A549 (cell line): ENCODE measurements around the gene SIGMAR1. TPM values are rescaled to one million over a fixed set of nuclear protein-coding genes. Genes with fewer than 3 reads are reported as not detected.

Experiments used
- ATAC-seq, 2 experiments: fragments of 200-7000 bp in 1 of 2; fragments of >200 bp in 1 of 2; cut with Nextera tagmentation in 1 of 2; cut with Tn5 transposase in 1 of 2; 3 replicates each; pipeline versions ENCODE4 v1.8.0 to v1.9.1; 2018 to 2020; ENCODE audit warnings: mild to moderate bottlenecking in 1 of 2, moderate library complexity in 1 of 2
- CTCF ChIA-PET: fragments of 300-600 bp; sonication (Branson Sonifier 250); formaldehyde crosslinking; extraction: SDS; loops from one replicate; lab custom pipeline; 2021; ENCODE audit warnings: antibody characterized with exemption, inconsistent platforms; lab: Yijun Ruan, JAX
- POLR2A ChIA-PET: fragments of 350-600 bp; formaldehyde crosslinking; extraction: SDS; loops from one replicate; lab custom pipeline; 2021; ENCODE audit warnings: antibody characterized with exemption, inconsistent platforms; lab: Yijun Ruan, JAX
- DNase-seq, 2 experiments: peaks; one replicate each; pipeline versions ENCODE4 v3.0.0 to v3.0.0-alpha.2; 2011 to 2016; ENCODE audit warnings: low read depth in 1 of 2, low spot score in 1 of 2
- FAIRE-seq: peaks from 2 replicates; lab custom pipeline; 2011; peaks lifted over from hg19 to GRCh38; lab: Jason Lieb, UNC
- H3K27ac ChIP-seq, 2 experiments: fragments of >200 bp; sonication (Bioruptor Twin); formaldehyde crosslinking; 3 replicates each; pipeline ENCODE4 v1.5.1; 2016 to 2017
- H3K4me1 ChIP-seq: fragments of >200 bp; sonication (Bioruptor Twin); formaldehyde crosslinking; 3 replicates; pipeline ENCODE4 v1.6.1; 2016
- H3K4me2 ChIP-seq: fragments of >200 bp; sonication (Bioruptor Twin); formaldehyde crosslinking; 3 replicates; pipeline ENCODE4 v1.6.1; 2016
- H3K4me3 ChIP-seq: fragments of >200 bp; sonication (Bioruptor Twin); formaldehyde crosslinking; 3 replicates; pipeline ENCODE4 v1.5.1; 2016
- H3K9me3 ChIP-seq: fragments of >200 bp; sonication (Bioruptor Twin); formaldehyde crosslinking; 3 replicates; pipeline ENCODE4 v1.6.1; 2016
- BCL3 ChIP-seq: fragments of >200 bp; sonication (Bioruptor Twin); formaldehyde crosslinking; IDR thresholded peaks from 3 replicates; pipeline ENCODE4 v1.6.1; 2016
- CEBPB ChIP-seq, 2 experiments: fragments of >200 bp in 1 of 2; sonication (Bioruptor Twin) in 1 of 2; formaldehyde crosslinking in 1 of 2; IDR thresholded peaks; 2 replicates each; pipeline ENCODE4 v1.6.1; 2012 to 2016
- EHMT2 ChIP-seq: fragments of 200-600 bp; sonication (generic); IDR thresholded peaks from 2 replicates; pipeline ENCODE4 v1.6.1; 2016; ENCODE audit warnings: antibody characterized with exemption, low read depth, mild to moderate bottlenecking, moderate library complexity
- EP300 ChIP-seq, 2 experiments: fragments of >200 bp; sonication (Bioruptor Twin); formaldehyde crosslinking; IDR thresholded peaks; 2 replicates in 1 of 2; 3 replicates in 1 of 2; pipeline ENCODE4 v1.6.1; 2016 to 2017
- FOXS1 ChIP-seq: fragments of 250-450 bp; sonication (Bioruptor Pico); IDR thresholded peaks from 2 replicates; pipeline ENCODE4 v1.5.0; 2020; ENCODE audit warnings: mild to moderate bottlenecking, moderate library complexity
- HDAC2 ChIP-seq: fragments of 200-600 bp; sonication (generic); IDR thresholded peaks from 2 replicates; pipeline ENCODE4 v1.6.1; 2016
- KDM1A ChIP-seq: fragments of 200-600 bp; sonication (generic); IDR thresholded peaks from 2 replicates; pipeline ENCODE4 v1.6.1; 2016; ENCODE audit warnings: low read depth, mild to moderate bottlenecking
- KDM5A ChIP-seq: fragments of 200-600 bp; sonication (generic); IDR thresholded peaks from 2 replicates; pipeline ENCODE4 v1.6.1; 2016; ENCODE audit warnings: antibody characterized with exemption, mild to moderate bottlenecking
- MYC ChIP-seq: IDR thresholded peaks from 2 replicates; pipeline ENCODE4 v1.6.1; 2012; ENCODE audit warnings: mild to moderate bottlenecking, inconsistent platforms, low read length, improper control_type of control experiment, borderline replicate concordance
- NPAS2 ChIP-seq: fragments of 250-450 bp; sonication (Bioruptor Pico); IDR thresholded peaks from 2 replicates; pipeline ENCODE4 v1.8.0; 2022; ENCODE audit warnings: mild to moderate bottlenecking, moderate library complexity, borderline replicate concordance
- POLR2AphosphoS2 ChIP-seq: conservative IDR thresholded peaks from 2 replicates; pipeline ENCODE4 v1.6.1; 2012; ENCODE audit warnings: low read length, improper control_type of control experiment, inconsistent platforms
- REST ChIP-seq: fragments of 200-600 bp; sonication (generic); IDR thresholded peaks from 2 replicates; pipeline ENCODE4 v1.6.1; 2016; ENCODE audit warnings: antibody characterized with exemption, mild to moderate bottlenecking, moderate library complexity
- RFX5 ChIP-seq: fragments of 450-650 bp; IDR thresholded peaks from 2 replicates; pipeline ENCODE4 v1.7.1; 2014; ENCODE audit warnings: antibody characterized with exemption, mild to moderate bottlenecking, moderate library complexity
- SMC3 ChIP-seq: fragments of >200 bp; sonication (Bioruptor Twin); formaldehyde crosslinking; IDR thresholded peaks from 3 replicates; pipeline ENCODE4 v1.6.1; 2018; ENCODE audit warnings: inconsistent platforms
- ZC3H11A ChIP-seq: fragments of 450-650 bp; IDR thresholded peaks from 2 replicates; pipeline ENCODE4 v1.6.1; 2014; ENCODE audit warnings: antibody characterized with exemption, mild to moderate bottlenecking
- ZFP36 ChIP-seq: fragments of 450-650 bp; IDR thresholded peaks from 2 replicates; pipeline ENCODE4 v1.6.1; 2014; ENCODE audit warnings: borderline replicate concordance; ENCODE audit not compliant: partially characterized antibody
- ZNF302 ChIP-seq: fragments of 250-450 bp; sonication (Bioruptor Pico); IDR thresholded peaks from 2 replicates; pipeline ENCODE4 v1.9.0; 2021; ENCODE audit warnings: inconsistent platforms, mild to moderate bottlenecking, moderate library complexity
- WGBS: methylation state at CpG from one replicate; pipeline ENCODE4 v1.1.6; 2017; ENCODE audit errors: missing lambda C conversion rate; 5-methylcytosine and 5-hydroxymethylcytosine counted together
- polyA plus RNA-seq, 4 experiments: library from polyadenylated mRNA; depleted of rRNA in 3 of 4; stranded (reverse); fragments of >200 nt; fragmentation: RNase III in 1 of 4; extraction: RNeasy Plus Mini Kit Qiagen cat#74134 plus additional on column Dnase treatment in 1 of 4; gene quantifications; 2 replicates in 3 of 4; 3 replicates in 1 of 4; pipeline ENCODE4 v1.2.3, GENCODE V29; 2011 to 2017

SIGMAR1 gene
- polyA plus RNA-seq, 2 of the 4 experiments (the other 2 are of a cell fraction), result 64.6 to 150 TPM

DNA sequence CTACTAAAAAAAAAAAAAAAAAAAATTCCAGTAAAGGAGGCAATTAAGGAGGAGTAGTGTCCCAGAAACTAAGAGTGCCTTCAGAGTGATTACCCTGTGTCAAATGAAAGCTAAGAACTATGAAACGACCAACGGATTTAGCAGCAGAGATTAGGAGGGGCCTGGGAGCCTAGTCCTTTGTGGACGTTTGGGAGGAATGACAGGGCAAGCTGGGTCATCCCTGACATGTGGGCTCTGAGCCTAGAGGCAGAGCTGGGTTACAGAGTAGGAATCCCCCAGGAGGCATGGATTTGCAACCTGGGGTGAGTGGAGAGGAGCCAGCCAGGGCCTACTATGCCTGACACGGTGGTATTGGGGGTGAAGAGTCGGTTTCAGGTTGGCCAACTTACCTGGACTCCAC, 4.4 kb downstream of the SIGMAR1 start:
- TF ChIP-seq RFX5 (no peak), POLR2AphosphoS2 (no peak), BCL3 (no peak), NPAS2 (CRISPR knock-in tag) (no peak), EP300 (IDR thresholded peaks at IDR 0.05) (no peak), EHMT2 (no peak)
- FAIRE-seq, result no peak
- H3K9me3 ChIP-seq, result no peaks in the 10 kb centered on the region
- no peak for DNase-seq
- ChIA-PET POLR2A (interaction anchor here (0.7 to 1.3 kb wide), 4 partner anchors 13 to 298 kb away, joined by 3 to 12 read pairs (median 4); partner anchors contain the start of genes DCTN3 and RPP25L), CTCF (interaction anchor here (0.9 to 22.6 kb wide), 23 partner anchors 10 to 230 kb away, joined by 3 to 429 read pairs (median 7); partner anchors contain the start of genes CCL27, DCTN3, GALT and IL11RA)
- no peak overlapping the region for H3K27ac ChIP-seq
- peaks cover 28% of the 10 kb centered on the region; the same call in 2 of the 3 replicates for H3K4me1 ChIP-seq
- no peak for ATAC-seq
- WGBS, result 84% methylated on average over 5 of the region's 5 CpGs
- H3K4me2 ChIP-seq, result no peak overlapping the region
- no peak overlapping the region for H3K4me3 ChIP-seq

GRCh38 chr9:34630402-34631154, 7.0 kb downstream of the SIGMAR1 start:
- no peak overlapping the region for H3K27ac ChIP-seq
- WGBS, result 43% methylated on average over 5 of the region's 5 CpGs
- TF ChIP-seq ZC3H11A (no peak), POLR2AphosphoS2 (no peak), HDAC2 (no peak), SMC3 (no peak), ZFP36 (no peak), REST (no peak), MYC (no peak), RFX5 (no peak), FOXS1 (CRISPR knock-in tag) (no peak), KDM1A (no peak)
- peak overlapping the region; percentile 23; the same call in 2 of the 3 replicates for H3K4me2 ChIP-seq
- no peak for FAIRE-seq
- ATAC-seq, result no peak
- H3K9me3 ChIP-seq, result no peaks in the 10 kb centered on the region
- ChIA-PET POLR2A (interaction anchor here (1.1 kb wide), 1 partner anchor 10 kb away, joined by 3 read pairs; the partner anchor contains the start of gene DCTN3), CTCF (interaction anchor here (1.5 to 13.3 kb wide), 4 partner anchors 10 to 111 kb away, joined by 3 to 429 read pairs (median 6); partner anchors contain the start of genes DCTN3 and RPP25L)
- no peak overlapping the region for H3K4me3 ChIP-seq
- DNase-seq, result no peak
- H3K4me1 ChIP-seq, result peaks cover 16% of the 10 kb centered on the region; the same call in 2 of the 3 replicates

GRCh38 chr9:34629491-34629808, 8.1 kb downstream of the SIGMAR1 start:
- TF ChIP-seq CEBPB (IDR thresholded peaks at IDR 0.05) (no peak), ZNF302 (CRISPR knock-in tag) (no peak), KDM5A (no peak), EP300 (IDR thresholded peaks at IDR 0.05) (no peak)
- no peak for FAIRE-seq
- peak; percentile 4 to 10; a peak in 3 of 6 replicates for ATAC-seq
- Histone ChIP-seq H3K4me2 (peak overlapping the region; percentile 95), H3K27ac (no peak overlapping the region), H3K4me1 (peaks cover 13% of the 10 kb centered on the region; the same call in 1 of the 3 replicates), H3K9me3 (no peaks in the 10 kb centered on the region), H3K4me3 (peak overlapping the region; percentile 49)
- WGBS, result 50% methylated on average over 5 of the region's 5 CpGs
- CTCF ChIA-PET, result interaction anchor here (0.7 to 13.3 kb wide), 6 partner anchors 9 to 187 kb away, joined by 3 to 429 read pairs (median 6); partner anchors contain the start of genes DCTN3, RPP25L and SIGMAR1
- POLR2A ChIA-PET, result interaction anchor here (1.2 kb wide), 1 partner anchor 8 kb away, joined by 3 read pairs; no protein-coding TSS in a partner anchor
- DNase-seq, result no peak
